Urothelium cell line (cell line): ENCODE data around the gene PRR7.

Experiments
- DNase-seq: peaks from one replicate; pipeline ENCODE4 v3.0.0; 2011; ENCODE audit warnings: low spot score, mixed read lengths
- FAIRE-seq: peaks from 2 replicates; lab custom pipeline; 2011; peaks lifted over from hg19 to GRCh38; lab: Jason Lieb, UNC

The PRR7 gene

DNA sequence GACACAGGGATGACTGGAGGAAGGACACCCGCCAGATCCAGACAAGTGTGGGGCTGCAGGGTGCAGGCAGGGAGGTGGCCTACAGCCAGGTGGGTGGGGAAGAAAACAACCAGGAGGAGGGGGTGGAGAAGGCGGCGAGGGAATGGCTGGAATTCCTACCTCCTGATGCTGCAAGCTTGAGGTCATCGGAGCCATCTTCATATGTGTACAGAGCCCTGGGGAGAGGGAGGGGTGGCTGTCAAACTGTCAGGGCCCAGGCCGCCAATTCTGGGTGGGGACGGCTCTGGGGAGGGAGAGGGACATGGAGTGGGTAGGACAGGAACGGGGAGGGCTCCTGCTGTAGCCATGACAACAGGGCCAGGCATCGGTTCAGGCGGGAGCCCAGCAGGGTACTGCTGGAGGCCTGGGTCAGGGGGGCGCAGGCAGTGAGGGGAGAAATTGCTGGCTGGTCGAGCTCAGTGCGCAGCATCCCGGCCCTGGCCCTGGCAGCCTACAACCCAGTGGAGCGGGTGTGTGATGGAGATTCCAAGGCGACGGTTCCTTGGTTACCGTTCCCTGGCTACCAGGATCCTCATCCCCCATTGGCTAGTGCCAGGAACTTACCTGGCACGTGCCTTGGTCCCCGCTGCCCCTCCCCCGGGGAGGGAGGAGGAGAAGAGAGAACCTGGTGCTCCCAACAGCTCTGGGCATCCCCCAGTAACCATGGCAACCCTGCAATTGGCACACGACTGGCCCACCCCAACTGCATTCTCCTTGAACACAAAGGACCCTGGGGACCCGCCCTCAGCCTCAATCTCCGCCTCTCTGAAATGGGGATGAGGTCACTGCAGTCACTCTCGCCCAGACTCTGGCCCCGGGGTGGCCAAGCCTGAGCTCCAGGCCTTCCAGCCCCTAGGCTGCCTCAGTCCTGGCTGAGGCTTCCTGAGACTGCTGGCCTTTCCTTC lies 22.3 kb downstream of the PRR7 start:
- DNase-seq (peak; percentile 40), FAIRE-seq (peak; percentile 23)

DNA sequence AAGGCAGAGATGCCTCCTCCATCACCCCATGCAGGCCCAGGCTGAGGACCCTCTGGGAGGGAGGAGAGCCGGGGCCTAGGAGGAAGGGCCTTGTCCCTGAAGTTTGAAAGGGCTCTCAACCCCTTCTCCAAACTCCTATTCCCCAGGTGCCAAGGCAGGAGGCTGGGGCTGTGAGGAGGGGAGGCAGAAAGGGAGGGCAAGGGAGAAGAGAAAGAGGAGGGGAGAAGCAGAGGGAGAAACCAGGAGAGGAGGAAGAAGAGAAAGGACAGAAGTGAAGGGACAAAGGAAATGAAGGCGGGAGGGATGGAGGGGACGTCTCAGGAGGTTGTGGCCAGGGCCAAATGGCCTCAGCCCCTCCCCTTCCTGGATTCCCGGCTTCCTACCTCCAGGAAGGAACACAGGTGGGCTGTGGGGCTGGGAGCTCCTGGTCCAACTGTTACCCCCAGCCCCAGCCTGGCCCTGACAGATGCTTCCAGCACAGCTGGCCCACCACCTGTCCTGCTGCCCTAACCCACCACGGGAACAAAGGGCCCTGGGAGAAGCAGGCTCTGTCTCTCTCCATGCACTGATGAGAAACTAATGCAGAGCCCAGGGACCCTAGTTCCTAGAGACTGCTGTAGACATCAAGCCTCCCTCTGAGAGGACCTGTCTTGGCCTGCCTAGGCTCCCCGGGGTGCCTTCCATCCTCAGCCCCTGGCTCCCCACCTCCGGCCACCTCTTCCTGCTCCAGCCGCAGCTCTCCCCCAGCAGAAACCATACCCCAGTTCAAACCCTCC lies 23.3 kb downstream of the PRR7 start:
- FAIRE-seq, result no peak
- no peak for DNase-seq

DNA sequence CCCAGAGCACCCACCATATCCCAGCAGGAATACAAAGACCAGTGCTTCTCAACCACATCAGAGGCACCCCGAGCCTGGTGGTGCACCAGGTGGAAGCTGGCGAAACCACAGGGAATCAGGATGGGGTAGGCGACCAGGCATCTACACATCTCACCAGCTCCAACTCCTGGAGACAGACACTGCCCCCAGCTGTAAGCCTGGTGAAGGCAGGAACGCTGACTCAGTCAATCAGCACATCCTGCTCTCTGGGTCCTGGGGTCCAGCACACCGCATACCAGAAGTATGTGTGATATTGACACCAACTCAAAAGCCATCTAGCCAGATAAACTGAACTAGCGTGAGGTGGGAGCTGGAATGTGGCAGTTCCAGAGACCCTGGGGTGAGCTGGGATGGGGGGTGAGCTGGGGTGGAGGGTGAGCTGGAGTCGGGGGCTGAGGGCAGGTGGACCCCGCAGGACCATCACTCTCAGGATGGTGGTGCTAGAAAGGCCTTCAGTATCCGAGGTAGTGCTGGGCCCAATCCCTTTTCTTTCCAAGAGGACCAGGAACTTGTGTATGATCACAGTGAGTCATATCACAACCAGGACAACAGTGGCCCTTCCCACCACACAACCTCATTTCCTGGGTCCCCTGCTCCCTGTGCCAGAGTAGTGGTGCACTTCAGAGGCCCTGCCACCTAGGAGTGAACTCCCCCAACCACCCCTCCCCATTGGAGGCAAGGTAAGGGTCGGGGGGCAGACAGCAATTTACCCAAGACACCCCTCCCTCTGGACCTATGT lies 24.3 kb downstream of the PRR7 start:
- DNase-seq, result no peak
- FAIRE-seq, result peak; percentile 35

DNA sequence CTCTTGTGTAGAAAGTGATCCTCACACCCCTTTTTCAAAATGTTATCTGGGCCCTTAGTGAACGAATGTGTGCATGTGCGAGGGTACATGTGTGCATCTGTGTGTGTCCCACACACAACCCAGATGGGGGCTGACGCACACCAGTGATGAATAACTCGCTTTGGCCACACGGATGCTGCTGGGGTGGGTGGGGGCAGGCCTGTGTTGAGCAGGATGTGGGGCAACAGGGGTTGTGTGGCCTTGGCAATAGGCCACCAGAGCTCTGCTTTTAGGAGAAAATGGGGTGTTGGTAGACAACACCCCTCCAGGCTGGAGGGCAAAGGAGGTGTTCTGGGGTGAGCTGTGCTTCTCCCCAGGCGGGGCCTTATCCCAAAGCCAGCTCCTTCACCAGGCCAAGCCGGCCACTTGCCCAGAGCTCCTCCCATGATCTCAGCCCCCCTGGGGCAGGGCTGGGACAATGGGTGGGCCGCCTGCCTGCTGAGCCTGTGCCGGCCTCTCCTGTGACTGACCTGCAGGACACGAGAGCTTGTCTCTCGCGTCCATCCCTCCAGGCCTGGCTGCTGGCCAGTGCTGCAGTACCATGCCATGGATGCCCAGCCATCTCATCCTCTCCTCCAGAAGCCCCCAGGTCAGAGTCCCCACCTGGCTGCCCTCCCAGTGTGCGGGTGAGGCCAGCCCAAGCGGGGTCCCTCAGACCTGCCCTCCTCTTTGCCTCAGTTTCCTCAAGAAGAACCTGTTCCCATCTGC lies 25.2 kb downstream of the PRR7 start:
- no peak for FAIRE-seq
- no peak for DNase-seq

DNA sequence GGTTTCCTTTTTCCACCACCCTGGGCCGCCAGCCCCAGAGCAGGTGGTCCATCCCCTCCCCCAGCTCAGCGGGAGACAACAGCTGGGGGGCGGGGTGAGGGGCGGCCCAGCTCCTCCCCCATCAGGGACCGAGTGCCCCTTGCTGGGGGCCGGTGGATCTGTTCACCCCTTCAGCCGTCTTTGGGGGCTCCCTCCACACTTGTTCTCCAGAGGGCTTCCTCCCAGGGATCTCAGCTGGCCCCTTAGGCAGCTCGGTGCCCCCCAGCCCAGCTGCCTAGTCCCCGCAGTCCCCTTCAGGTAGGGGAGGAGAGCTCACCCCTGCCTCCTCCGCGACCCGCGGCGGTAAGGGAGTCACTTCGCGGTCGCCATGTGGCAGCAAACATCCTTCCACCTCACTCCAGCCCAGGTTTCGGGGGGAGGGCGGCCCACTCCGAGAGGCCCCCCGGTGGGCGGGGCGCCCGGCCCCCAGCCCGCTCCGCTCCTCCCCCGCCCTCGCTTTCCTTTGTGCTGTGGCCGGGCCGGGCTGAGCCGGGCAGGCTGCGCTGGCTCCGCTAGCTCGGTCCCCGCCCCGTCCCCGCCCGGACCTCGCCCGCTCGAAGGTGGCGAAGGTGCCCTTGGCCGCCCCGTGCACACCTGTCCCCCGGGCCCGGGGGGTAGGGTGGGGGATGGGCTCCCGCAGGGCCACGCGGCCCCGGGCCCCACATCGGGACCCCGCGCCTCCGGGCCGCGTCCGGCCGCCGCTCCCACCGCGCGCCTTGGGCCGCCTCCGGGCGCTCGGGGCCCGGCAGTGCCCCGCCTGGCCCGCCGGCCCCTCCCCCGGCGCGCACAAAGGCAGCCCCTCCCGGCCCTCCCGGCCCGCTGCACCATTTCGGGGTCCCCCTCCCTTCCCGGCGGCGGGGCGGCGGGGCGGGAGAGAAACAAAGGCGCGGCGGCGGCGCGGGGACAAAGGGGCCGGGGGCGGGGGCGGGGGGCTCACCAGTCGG lies 26.1 kb downstream of the PRR7 start:
- DNase-seq (peak; percentile 75), FAIRE-seq (no peak)

DNA sequence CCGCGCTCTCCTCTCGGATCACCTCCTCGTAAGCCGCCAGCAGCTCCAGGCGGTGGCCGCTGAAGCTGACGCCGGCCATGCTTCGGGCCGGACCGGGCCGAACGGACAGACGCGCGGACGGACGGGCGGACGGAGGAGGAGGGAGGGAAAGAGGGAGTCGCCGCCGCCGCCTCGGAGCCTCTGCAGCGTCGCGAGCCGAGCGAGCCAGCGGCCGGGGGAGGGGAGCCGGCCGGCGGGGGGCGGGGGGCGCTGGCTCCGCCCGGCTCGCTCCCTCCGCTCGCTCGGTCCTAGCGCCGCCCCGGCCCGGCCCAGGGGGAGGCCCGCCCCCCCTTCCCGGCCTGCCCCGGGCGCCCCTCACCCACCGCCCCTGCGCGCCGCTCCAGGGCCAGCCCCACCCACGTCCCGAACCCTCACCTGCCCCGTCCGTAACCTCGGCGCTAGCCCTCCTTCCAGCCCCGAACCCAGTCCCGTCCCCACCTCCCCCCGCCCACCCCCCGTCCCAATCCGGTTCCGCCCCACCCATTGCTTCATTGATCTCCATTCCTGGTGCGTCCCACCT lies 26.9 kb downstream of the PRR7 start, which contains the start of gene DBN1:
Gene DBN1, minus strand, starts transcription at position 192 of the 559 bp plus-strand sequence. Its CDS starts 113 bp downstream, at position 79.
- peak; percentile 35 for FAIRE-seq
- DNase-seq, result peak; percentile 91

DNA sequence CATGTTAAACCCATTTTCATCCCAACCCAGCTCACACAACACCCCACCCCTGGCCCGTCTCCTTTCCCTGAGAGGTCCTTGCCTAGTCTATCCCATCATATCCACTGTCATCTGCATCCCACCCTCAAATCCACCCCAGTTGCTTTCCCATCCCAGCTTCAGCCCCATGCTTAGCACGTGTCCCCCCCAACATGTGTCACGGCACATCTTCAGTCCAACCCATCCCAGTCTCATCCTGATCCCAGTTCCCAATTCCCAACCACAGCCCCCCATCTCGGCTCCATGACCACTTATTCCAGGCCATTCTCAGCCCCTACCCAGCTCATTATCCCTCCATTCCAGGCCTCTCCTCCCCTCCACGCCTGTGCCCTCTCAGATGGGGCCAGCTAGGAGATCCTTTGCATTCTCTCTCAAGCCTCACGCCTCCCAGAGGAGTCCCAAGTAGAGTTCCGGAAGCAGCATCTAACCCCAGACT lies 27.4 kb downstream of the PRR7 start:
- FAIRE-seq (no peak), DNase-seq (no peak)

DNA sequence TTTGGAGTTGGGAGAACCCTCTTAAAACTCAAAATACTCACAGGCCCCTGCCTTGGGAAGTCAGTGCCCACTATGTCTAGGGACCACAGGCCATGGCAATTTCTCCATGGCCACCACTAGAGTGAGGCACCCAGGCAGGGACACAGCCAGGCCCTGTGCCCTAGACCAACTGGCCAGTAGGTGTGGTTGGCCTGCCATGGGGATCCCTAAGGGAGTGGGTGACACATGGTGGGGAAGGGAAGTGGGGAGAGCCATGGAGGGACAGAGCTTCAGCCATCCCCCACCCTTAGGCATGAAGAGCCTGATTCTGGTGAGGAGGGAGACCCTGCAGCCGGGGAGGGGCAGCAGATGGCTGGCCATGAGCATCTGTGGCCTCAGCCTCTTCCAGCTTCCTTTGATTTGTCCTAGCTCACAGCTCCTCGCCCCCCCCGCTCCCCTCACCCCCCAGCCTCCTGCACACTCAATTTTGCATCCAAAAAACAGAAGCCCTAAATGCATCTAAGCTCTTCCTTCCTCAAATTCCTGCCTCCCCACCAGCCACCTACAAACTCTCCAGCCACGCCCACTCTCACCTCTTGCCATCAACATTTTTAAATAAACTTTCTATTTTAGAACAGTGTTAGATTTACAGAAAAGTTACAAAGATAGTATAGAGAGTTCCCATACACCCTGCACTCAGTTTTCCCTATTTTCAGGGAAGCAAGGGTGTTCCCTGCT lies 28.4 kb downstream of the PRR7 start:
- no peak for FAIRE-seq

DNA sequence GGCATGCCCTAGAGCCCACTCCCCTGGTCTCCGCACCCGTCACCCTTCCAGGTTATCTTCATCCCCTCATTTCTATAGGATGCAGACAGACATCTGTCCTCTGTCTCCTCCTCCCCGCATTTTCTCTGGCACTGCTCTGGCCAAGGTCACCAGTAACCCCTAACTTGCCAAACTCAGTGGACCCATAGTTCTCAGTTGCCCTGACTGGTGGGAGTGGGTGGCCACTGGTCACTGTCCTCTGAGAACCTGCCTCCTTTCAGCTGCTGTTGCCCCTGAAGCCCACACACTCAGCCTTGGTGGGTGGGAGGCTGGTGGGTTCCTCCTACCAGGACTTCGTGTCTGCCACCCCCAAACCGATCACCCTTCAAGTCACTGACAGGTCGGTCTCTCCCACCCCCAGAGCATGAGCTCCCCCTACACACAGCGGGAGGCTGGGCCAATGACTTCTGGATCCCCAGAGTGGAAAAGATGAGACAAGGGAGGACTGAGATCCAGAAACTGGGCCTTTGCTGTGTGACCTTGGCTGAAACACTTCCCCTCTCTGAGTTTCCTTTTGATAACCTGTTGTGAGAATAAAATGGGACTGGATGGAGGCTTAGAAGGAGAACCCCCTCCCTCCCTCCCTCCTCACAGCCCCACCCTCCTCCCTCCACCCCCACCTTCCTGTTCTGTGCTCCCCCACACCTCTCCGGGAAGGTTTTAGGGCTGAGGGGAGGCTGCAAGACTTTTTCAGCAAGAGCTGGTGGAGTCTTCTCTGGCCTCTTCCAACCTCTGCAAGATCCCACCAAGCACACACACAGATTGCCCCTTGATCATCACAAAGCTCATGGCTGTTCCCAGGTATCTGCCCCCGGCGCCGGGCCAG lies 29.2 kb downstream of the PRR7 start:
- DNase-seq (no peak), FAIRE-seq (no peak)

More for the DNA sequence above, 28.4 kb downstream of the PRR7 start:
- DNase-seq, result no peak

DNA sequence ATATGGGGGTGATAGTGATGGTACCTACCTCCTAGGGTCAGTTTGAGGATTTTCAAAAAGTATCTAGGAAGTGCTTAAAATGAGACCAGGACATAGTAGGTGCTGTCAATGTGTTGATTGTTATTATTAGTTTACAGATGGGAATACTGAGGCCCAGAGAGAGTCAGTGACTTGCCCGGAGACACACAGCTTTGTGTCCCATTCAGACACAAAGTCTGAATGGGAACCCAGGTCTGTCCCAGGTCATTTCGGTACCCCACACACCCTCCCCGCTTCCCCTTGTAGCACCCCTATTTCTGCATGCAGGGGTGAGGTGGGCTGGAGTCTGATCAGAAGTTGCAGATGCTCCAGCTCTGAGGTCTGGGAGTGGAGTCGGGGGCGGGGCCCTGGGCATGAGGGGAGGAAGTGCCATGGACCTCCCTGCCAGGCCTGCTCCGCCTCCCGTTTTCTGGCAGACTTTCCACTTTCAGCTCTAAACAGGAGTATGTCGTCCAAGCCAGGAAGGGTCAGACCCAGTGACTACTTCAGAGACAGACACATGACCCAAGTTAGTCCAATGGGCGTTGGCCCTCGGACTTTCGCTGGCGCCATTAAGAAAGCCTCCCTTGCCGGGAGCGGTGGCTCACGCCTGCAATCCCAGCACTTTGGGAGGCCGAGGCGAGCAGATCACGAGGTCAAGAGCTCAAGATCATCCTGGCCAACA lies 30.1 kb downstream of the PRR7 start:
- FAIRE-seq (no peak), DNase-seq (no peak)

DNA sequence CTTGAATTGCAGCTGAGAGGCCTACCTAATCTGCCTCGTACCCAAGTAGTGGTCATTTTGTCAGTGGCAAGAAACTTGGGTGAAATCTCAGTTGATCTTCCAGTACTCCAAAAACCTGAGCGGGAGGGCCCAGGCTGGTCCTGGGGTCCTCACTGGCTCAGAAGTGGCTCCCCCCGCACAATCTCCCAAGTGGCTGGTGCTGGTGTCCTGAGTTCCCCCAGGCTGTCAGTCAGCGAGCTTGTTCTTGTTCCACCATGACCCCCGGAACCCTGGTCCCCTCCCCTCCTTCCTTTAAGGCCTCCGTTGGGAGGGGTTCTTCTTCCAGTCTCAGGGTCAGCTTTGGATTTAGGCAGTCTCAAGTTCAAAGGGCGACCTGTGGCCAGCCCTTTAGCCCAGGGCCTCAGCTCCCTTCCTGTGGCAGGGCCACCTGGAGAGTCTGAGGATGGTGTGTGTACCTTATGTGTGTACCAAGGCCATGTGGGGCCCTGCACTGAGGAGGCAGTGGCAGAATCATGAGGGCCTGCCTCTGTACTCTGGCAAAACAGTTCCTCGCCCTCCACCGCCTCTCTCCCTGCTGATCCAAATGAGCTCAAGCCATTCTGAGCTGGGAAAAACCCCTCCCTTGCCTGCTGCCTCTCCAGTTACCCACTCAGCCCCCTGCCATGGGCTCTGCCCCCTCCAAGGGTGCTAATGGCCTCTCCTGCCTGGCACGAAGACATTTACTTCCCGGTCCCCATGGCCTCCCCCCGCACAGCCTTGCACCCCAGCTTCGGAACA lies 31.3 kb downstream of the PRR7 start:
- no peak for FAIRE-seq
- DNase-seq, result no peak

DNA sequence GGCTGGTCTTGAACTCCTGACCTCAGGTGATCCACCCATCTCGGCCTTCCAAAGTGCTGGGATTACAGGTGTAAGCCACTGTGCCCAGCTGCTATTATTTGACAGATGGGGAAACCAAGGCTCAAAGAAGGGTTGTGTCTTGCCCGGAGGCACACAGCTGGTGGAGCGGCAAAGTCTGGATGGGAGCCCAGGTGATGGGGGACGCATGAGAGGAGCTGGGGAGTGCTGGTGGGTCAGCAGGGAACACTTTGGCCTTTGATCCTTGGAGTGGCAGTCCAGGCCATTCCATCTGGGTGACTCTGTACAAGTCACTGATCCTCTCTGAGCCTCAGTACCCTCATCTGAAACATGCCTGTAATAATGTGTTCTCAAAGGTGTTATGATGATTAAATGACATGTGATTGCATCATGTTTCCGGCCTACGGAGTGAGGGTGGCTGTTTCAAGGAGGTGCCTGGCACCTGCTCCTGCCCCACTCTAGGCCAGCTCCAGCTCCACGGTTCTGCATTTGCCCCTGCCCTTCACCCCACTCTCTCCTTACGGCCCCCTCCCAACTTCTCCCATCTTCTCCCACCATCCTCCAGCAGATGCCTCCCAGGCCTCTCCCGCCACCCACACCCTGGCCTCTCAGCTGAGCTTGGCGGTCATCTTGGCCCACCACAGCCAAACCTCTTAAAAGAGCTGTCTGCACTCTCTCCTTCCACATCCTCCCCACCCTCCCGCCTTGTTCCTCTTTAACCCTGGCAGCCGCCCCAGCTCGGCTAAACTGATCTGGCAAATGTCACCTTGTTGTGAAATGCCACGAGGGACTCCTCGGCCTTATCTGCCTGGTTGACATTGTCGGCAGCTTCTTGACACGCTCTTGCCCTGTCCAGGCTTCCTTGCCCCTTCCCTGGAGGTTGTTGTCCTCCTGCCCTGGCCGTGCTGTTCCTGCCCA lies 32.4 kb downstream of the PRR7 start:
- FAIRE-seq (no peak), DNase-seq (no peak)

DNA sequence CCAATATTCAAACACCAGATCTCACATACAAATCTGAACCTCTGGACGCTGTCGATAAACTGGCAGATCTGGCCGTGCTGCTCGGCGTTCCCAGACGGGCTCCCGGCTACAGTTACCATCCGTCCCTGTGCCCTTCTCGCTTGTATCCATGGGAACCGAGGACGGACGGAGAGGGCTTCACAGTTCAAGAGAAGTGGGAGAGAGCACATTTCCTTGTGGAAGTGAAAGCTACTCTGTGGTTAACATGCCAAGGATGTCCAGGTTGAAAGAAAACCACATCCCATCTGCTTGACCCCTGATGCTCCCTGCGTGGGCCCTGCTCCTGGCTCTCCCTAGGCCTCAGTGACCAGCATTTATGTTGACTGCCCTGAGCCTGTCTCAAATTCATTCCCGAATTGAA lies 33.2 kb downstream of the PRR7 start:
- FAIRE-seq (no peak), DNase-seq (no peak)

DNA sequence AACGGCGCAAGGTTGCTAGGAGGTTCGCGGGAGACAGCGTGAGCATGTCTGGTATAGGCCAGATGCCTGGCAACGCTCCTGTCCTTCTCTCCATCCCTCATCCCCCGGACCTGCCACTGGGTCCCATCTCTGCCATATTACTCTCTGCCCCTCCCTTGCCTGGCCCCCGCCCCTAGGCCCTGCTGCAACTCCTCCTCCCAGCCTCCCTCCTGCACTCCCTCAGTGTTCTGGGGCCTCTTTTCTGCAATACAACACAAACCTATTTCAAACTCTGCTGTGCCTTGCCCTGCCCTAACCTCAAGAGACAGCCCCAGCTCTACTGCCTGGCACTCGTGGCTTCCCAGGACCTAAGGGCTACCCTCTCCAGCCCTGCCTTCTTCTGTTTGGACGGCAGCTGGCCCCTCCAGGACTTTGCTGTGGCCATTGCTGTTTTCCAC lies 35.8 kb downstream of the PRR7 start:
- no peak for FAIRE-seq
- DNase-seq, result no peak

DNA sequence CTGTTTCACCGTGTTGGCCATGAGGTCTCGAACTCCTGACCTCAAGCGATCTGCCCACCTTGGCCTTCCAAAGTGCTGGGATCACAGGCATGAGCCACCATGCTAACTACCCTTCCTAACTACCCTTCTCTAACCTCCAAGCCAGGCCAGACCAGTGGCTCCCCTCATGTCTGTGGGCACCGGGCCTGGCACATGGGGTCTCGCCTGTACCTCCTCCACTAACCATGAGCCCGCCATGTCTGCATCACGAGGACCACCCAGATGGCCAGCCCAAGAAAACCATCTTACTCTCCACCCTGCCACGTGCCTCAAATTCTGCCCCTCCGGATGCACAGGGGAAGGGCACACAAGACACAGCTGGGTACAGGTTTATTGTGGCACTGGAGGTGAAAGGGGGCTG lies 36.4 kb downstream of the PRR7 start:
- DNase-seq (no peak), FAIRE-seq (no peak)
